Pancreas (tissue), 10 donors: Measurements from ENCODE around the gene ARSB. TPM values are rescaled to one million over a fixed set of nuclear protein-coding genes. Genes with fewer than 3 reads are reported as not detected.
A peak's percentile ranks its signal among the peaks of the same experiment; 100 is the strongest.
"Not testable (repeated sequence)": the region's sequence is repeated elsewhere in the genome, so short reads cannot be mapped to it uniquely, and the experiment has no call there.

Experiments
- ATAC-seq, 4 donors: fragments of 200-7000 bp; cut with Tn5 transposase; one replicate each; pipeline versions ENCODE4 v1.8.0 to v1.9.1; 2020; ENCODE audit warnings: mild to moderate bottlenecking in 4 of 4, moderate library complexity in 4 of 4
- DNase-seq, 6 donors: peaks; one replicate each; pipeline ENCODE4 v3.0.0-alpha.2; 2020
- FAIRE-seq: peaks from 2 replicates; lab custom pipeline; 2012; peaks lifted over from hg19 to GRCh38; lab: Jason Lieb, UNC
- H3K27ac ChIP-seq, 4 donors: fragments of 200-600 bp; sonication (generic); 1 replicate in 3 of 4; 2 replicates in 1 of 4; pipeline versions ENCODE4 v1.5.0 to v1.8.0; 2020
- H3K27me3 ChIP-seq, 4 donors: fragments of 200-600 bp; one replicate each; pipeline ENCODE4 v1.8.0; 2021
- H3K36me3 ChIP-seq, 3 donors: fragments of 200-600 bp; sonication (generic) in 1 of 3; one replicate each; pipeline versions ENCODE4 v1.5.0 to v1.8.0; 2020 to 2021
- H3K4me1 ChIP-seq, 3 donors: fragments of 200-600 bp; one replicate each; pipeline ENCODE4 v1.8.0; 2021
- H3K4me3 ChIP-seq, 4 donors: fragments of 200-600 bp; sonication (generic) in 2 of 4; one replicate each; pipeline versions ENCODE4 v1.5.0 to v1.8.0; 2020 to 2021
- H3K9me3 ChIP-seq, 4 donors: fragments of 200-600 bp; one replicate each; pipeline ENCODE4 v1.8.0; 2021
- CTCF ChIP-seq, 4 donors: fragments of 200-600 bp; sonication (generic) in 3 of 4; IDR thresholded peaks; one replicate each; pipeline versions ENCODE4 v1.5.0 to v1.8.0; 2021; ENCODE audit warnings: antibody characterized with exemption in 4 of 4
- WGBS, 2 donors: extraction: QIAGEN DNeasy Blood & Tissue Kit; methylation state at CpG; one replicate each; pipeline ENCODE4 v1.1.7; 2013; 5-methylcytosine and 5-hydroxymethylcytosine counted together
- intact Hi-C, 3 donors: fragments of 100-400 bp; cut with DNase I; formaldehyde crosslinking; loops; one replicate each; pipeline versions ENCODE4 v1.11.1 to v1.14.2; 2022
- polyA plus RNA-seq, 2 donors: library from polyadenylated mRNA; stranded (reverse); fragments of 200-250 nt; gene quantifications; one replicate each; pipeline ENCODE4 v1.2.3, GENCODE V29; 2013
- total RNA-seq, 6 donors: library from RNA; stranded (reverse); fragmentation: NEBNext Ultra II Directional in 4 of 6; extraction: Animal tissue kit (Norgen Biotek cat#: 25700) in 4 of 6; gene quantifications; one replicate each; pipeline versions ENCODE4 v1.2.1 to v1.2.4, GENCODE V29; 2021 to 2023
- donor health status: healthy with polysubstance abuse.
- donor health status: DM: no; HTN: no; CAD: no; lungs with moderate emphysema.
- donor health status: DM: no; HTN: no; CAD: no.
- donor health status: control.
- donor health status: control.
- donor health status: Bipolar disorder and iron deficiency.
- donor health status: DM: yes; HTN: yes; CAD: no.
- donor health status: DM: no; HTN: no; CAD: no.
- donor health status: DM: no; HTN: no; CAD: no.
- donor health status: DM: yes; HTN: yes; CAD: no.

The ARSB gene
- total and polyA plus RNA-seq, 8 donors = 1.6 to 11.5 (median 5.8) TPM

GRCh38 chr5:78983601-78984438 is 1.3 kb downstream of the ARSB start:
- ATAC-seq (peak; percentile 3 to 23 (median 8)), FAIRE-seq (no peak)
- H3K4me1 ChIP-seq = peaks cover 9 to 24% (median 21%) of the 10 kb centered on the region in 3 donors

GRCh38 chr5:78983194-78983593 is 1.9 kb downstream of the ARSB start:
- WGBS, 2 donors = 90 to 93% methylated on average over 9 of the region's 9 CpGs
- DNase-seq, H3K27me3 ChIP-seq, H3K9me3 ChIP-seq, FAIRE-seq, intact Hi-C loops, H3K36me3 ChIP-seq, ATAC-seq: not testable (repeated sequence)
- peak overlapping the region in 1 of 4 donors; percentile 80 for H3K4me3 ChIP-seq
- H3K27ac ChIP-seq = peak overlapping the region in 2 of 4 donors; percentile 98
- peaks cover 9 to 24% (median 21%) of the 10 kb centered on the region in 3 donors for H3K4me1 ChIP-seq

More at GRCh38 chr5:78983601-78984438, 1.3 kb downstream of the ARSB start:
- intact Hi-C loops = no loop called here
- Histone ChIP-seq H3K27ac (peak overlapping the region; percentile 91 to 98 (median 96)), H3K4me3 (peak overlapping the region; percentile 68 to 82 (median 78)), H3K36me3 (no peaks in the 10 kb centered on the region), H3K9me3 (no peaks in the 10 kb centered on the region), H3K27me3 (no peaks in the 10 kb centered on the region)
- no peak for DNase-seq
- no peak for TF ChIP-seq CTCF (IDR thresholded peaks at IDR 0.05)
- WGBS, 2 donors = 11 to 13% methylated on average over 17 of the region's 17 CpGs

- intact Hi-C loops = no loop called here
- no peak for FAIRE-seq
Observed at GRCh38 chr5:78979909-78980308, 5.2 kb downstream of the ARSB start.

GRCh38 chr5:78979117-78979742 is 5.9 kb downstream of the ARSB start:
- no peak for ATAC-seq
- no peak for FAIRE-seq
- Histone ChIP-seq H3K4me3 (no peak overlapping the region), H3K27me3 (no peaks in the 10 kb centered on the region), H3K27ac (no peak overlapping the region), H3K9me3 (no peaks in the 10 kb centered on the region), H3K4me1 (peaks cover 14 to 28% (median 15%) of the 10 kb centered on the region in 3 donors), H3K36me3 (no peaks in the 10 kb centered on the region)
- WGBS, 2 donors = 73 to 81% methylated on average over 7 of the region's 7 CpGs
- intact Hi-C loops = no loop called here
- no peak for DNase-seq
- no peak for TF ChIP-seq CTCF (IDR thresholded peaks at IDR 0.05)

More at GRCh38 chr5:78979909-78980308, 5.2 kb downstream of the ARSB start:
- no peak for DNase-seq
- Histone ChIP-seq H3K4me3 (no peak overlapping the region), H3K9me3 (no peaks in the 10 kb centered on the region), H3K4me1 (peaks cover 9 to 24% (median 10%) of the 10 kb centered on the region in 3 donors), H3K36me3 (no peaks in the 10 kb centered on the region), H3K27me3 (no peaks in the 10 kb centered on the region), H3K27ac (no peak overlapping the region)
- no peak for TF ChIP-seq CTCF (IDR thresholded peaks at IDR 0.05)
- ATAC-seq = no peak

- Histone ChIP-seq H3K9me3 (no peaks in the 10 kb centered on the region), H3K27me3 (no peaks in the 10 kb centered on the region), H3K4me1 (peaks cover 5 to 28% (median 8%) of the 10 kb centered on the region in 3 donors), H3K4me3 (no peak overlapping the region), H3K27ac (no peak overlapping the region), H3K36me3 (no peaks in the 10 kb centered on the region)
- intact Hi-C loops = no loop called here
- no peak for FAIRE-seq
- ATAC-seq = no peak
- TF ChIP-seq CTCF (IDR thresholded peaks at IDR 0.05) = no peak
- DNase-seq = no peak
- WGBS, 2 donors = 95 to 96% methylated on average over 8 of the region's 8 CpGs
Observed at GRCh38 chr5:78975035-78975434, 10.1 kb downstream of the ARSB start.
